OCI-LY3 (cell line): ENCODE results near the gene SH3GL3.

Source experiments
- EZH2phosphoT487 ChIP-seq: fragments of 200-600 bp; shearing (Covaris generic); IDR thresholded peaks from 2 replicates; pipeline ENCODE4 v1.6.1; 2018; ENCODE audit warnings: antibody characterized with exemption, mixed run types, low read depth
- TF ChIP-seq, protein P1 (sequence below): fragments of 200-600, 300-600 bp; sonication (generic); IDR thresholded peaks from 2 replicates; pipeline ENCODE4 v1.5.1; 2014; ENCODE audit warnings: antibody characterized with exemption, low read length, low read depth

DNA sequence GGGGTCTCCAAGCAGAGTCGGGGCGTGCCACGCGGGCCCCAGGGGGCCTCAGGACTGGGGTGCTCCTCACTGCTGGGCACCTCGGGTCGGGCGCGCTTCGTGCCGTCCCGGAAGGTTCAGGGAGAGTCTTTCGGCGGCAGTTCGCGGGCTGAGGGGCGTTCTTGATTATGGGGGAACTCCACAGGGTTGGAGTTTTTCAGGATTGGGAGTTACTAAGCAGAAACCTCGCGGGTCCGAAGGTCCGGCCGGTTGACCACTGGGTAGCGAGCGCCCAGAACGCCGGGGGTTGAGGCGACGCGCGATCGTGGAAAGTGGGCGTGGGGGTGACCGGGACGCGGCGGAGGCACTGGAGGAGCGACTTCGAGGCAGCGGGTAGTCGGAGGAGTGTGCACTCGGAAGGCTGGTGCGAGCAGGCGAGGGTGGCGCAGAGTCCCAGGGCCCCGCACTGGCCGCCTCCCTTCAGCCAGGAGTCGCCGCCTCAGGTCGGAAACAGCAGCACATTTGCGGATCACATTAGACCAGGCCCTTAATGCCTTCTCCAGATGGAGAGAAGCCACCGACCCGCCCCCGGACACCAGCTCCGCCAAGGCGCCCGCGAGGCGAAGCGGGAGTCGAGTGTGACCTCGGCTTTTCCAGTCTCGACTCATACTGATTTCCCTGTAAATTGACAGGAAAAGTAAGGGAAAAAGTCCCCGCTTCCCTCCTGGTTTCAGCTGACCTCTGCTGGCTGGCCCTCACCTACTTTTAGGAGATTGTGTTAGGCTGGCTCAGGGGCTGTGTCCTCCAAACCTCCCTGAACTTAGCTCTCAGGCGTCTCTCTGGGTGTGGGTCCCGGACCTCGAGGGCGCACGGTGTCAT lies 207.5 kb downstream of the SH3GL3 start:
- TF ChIP-seq, protein P1, sequence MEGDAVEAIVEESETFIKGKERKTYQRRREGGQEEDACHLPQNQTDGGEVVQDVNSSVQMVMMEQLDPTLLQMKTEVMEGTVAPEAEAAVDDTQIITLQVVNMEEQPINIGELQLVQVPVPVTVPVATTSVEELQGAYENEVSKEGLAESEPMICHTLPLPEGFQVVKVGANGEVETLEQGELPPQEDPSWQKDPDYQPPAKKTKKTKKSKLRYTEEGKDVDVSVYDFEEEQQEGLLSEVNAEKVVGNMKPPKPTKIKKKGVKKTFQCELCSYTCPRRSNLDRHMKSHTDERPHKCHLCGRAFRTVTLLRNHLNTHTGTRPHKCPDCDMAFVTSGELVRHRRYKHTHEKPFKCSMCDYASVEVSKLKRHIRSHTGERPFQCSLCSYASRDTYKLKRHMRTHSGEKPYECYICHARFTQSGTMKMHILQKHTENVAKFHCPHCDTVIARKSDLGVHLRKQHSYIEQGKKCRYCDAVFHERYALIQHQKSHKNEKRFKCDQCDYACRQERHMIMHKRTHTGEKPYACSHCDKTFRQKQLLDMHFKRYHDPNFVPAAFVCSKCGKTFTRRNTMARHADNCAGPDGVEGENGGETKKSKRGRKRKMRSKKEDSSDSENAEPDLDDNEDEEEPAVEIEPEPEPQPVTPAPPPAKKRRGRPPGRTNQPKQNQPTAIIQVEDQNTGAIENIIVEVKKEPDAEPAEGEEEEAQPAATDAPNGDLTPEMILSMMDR = no peak
- no peak for TF ChIP-seq EZH2phosphoT487
